GM04503 (cell line): ENCODE measurements around the gene ANKS1B.
"Not testable (repeated sequence)": the region's sequence is repeated elsewhere in the genome, so short reads cannot be mapped to it uniquely, and the experiment has no call there.

Experiments
- DNase-seq: peaks from one replicate; pipeline ENCODE4 v3.0.0-alpha.2; 2012; ENCODE audit warnings: low read depth

Gene ANKS1B

GRCh38 chr12:99984271-99985128, at the start of gene ANKS1B:
TSS of gene ANKS1B (minus strand) at chr12:99984936. CDS start at chr12:99984237, 699 bp downstream.
- DNase-seq, result no peak

GRCh38 chr12:100031836-100032235, 47.1 kb upstream of the ANKS1B start:
- no peak for DNase-seq

- DNase-seq, result no peak
Measured at GRCh38 chr12:100027671-100028070, 42.9 kb upstream of the ANKS1B start.

GRCh38 chr12:100026241-100026640, 41.5 kb upstream of the ANKS1B start:
- DNase-seq, result no peak

GRCh38 chr12:100024974-100025555, 40.3 kb upstream of the ANKS1B start:
- DNase-seq, result no peak

GRCh38 chr12:100020370-100020769, 35.6 kb upstream of the ANKS1B start:
- DNase-seq, result no peak

GRCh38 chr12:100017056-100017455, 32.3 kb upstream of the ANKS1B start:
- no peak for DNase-seq

GRCh38 chr12:100016304-100016703, 31.6 kb upstream of the ANKS1B start:
- not testable (repeated sequence) for DNase-seq

- DNase-seq, result not testable (repeated sequence)
Measured at GRCh38 chr12:100005846-100006245, 21.1 kb upstream of the ANKS1B start.

- no peak for DNase-seq
Measured at GRCh38 chr12:99997806-99998205, 13.1 kb upstream of the ANKS1B start.

GRCh38 chr12:99996095-99996494, 11.4 kb upstream of the ANKS1B start:
- DNase-seq, result no peak

- no peak for DNase-seq
Measured at GRCh38 chr12:99985631-99986030, 895 bp upstream of the ANKS1B start.

GRCh38 chr12:99985129-99985570, 414 bp upstream of the ANKS1B start:
- no peak for DNase-seq

- DNase-seq, result no peak
Measured at GRCh38 chr12:99983456-99984258, 1.1 kb downstream of the ANKS1B start.

GRCh38 chr12:99981639-99982190, 3.0 kb downstream of the ANKS1B start:
- no peak for DNase-seq

- no peak for DNase-seq
Measured at GRCh38 chr12:99979471-99979870, 5.3 kb downstream of the ANKS1B start.

- DNase-seq, result no peak
Measured at GRCh38 chr12:99978152-99978551, 6.6 kb downstream of the ANKS1B start.

GRCh38 chr12:99977550-99977949, 7.2 kb downstream of the ANKS1B start:
- no peak for DNase-seq

- no peak for DNase-seq
Measured at GRCh38 chr12:99976762-99977161, 8.0 kb downstream of the ANKS1B start.

GRCh38 chr12:99975321-99975720, 9.4 kb downstream of the ANKS1B start:
- no peak for DNase-seq

- no peak for DNase-seq
Measured at GRCh38 chr12:99974146-99974545, 10.6 kb downstream of the ANKS1B start.

GRCh38 chr12:99966429-99966828, 18.3 kb downstream of the ANKS1B start:
- DNase-seq, result no peak
